AG04450 (cell line): ENCODE measurements around the gene USP11. TPM values are rescaled to one million over a fixed set of nuclear protein-coding genes. Genes with fewer than 3 reads are reported as not detected.

Experiments used
- CTCF ChIA-PET: fragments of 300-600, 350-600 bp; formaldehyde crosslinking; extraction: SDS; loops from one replicate; lab custom pipeline; 2022; ENCODE audit warnings: antibody characterized with exemption, inconsistent platforms; lab: Charles Lee
- POLR2A ChIA-PET: fragments of 350-600 bp; formaldehyde crosslinking; extraction: SDS; loops from one replicate; lab custom pipeline; 2021; ENCODE audit warnings: antibody characterized with exemption, inconsistent platforms; lab: Yijun Ruan, JAX
- DNase-seq: peaks from one replicate; pipeline ENCODE4 v3.0.0-alpha.2; 2011; ENCODE audit warnings: low read depth, low spot score
- H3K27ac ChIP-seq: one replicate; pipeline ENCODE4 v1.5.1; 2012; ENCODE audit warnings: low read depth, low read length, control low read depth
- H3K27me3 ChIP-seq: one replicate; pipeline ENCODE4 v1.6.0; 2012; ENCODE audit warnings: low read length; ENCODE audit not compliant: control insufficient read depth, insufficient read depth
- H3K4me3 ChIP-seq: 2 replicates; pipeline ENCODE4 v1.5.1; 2011; ENCODE audit warnings: mild to moderate bottlenecking, low read depth, low read length, control low read depth
- H3K9me3 ChIP-seq: 2 replicates; pipeline ENCODE4 v1.5.1; 2012; ENCODE audit warnings: low read length; ENCODE audit not compliant: control insufficient read depth, insufficient read depth
- polyA plus RNA-seq: library from polyadenylated mRNA; depleted of rRNA; stranded (reverse); fragments of >200 nt; gene quantifications from 2 replicates; pipeline ENCODE4 v1.2.3, GENCODE V29; 2011
- TF ChIP-seq, protein P1 (sequence below): IDR thresholded peaks from 2 replicates; pipeline ENCODE4 v1.5.1; 2011; ENCODE audit warnings: low read depth, low read length, control low read depth, inconsistent platforms

Gene USP11
- polyA plus RNA-seq, 1 experiment: 31.5 TPM

- H3K27ac ChIP-seq: peak overlapping the region; percentile 91
- POLR2A ChIA-PET: interaction anchor here (0.5 to 2.0 kb wide), 9 partner anchors 11 to 433 kb away, joined by 3 to 14 read pairs (median 5); partner anchors contain the start of genes ELK1 and USP11
- TF ChIP-seq, protein P1, sequence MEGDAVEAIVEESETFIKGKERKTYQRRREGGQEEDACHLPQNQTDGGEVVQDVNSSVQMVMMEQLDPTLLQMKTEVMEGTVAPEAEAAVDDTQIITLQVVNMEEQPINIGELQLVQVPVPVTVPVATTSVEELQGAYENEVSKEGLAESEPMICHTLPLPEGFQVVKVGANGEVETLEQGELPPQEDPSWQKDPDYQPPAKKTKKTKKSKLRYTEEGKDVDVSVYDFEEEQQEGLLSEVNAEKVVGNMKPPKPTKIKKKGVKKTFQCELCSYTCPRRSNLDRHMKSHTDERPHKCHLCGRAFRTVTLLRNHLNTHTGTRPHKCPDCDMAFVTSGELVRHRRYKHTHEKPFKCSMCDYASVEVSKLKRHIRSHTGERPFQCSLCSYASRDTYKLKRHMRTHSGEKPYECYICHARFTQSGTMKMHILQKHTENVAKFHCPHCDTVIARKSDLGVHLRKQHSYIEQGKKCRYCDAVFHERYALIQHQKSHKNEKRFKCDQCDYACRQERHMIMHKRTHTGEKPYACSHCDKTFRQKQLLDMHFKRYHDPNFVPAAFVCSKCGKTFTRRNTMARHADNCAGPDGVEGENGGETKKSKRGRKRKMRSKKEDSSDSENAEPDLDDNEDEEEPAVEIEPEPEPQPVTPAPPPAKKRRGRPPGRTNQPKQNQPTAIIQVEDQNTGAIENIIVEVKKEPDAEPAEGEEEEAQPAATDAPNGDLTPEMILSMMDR: no peak
- no peaks in the 10 kb centered on the region for H3K27me3 ChIP-seq
- H3K9me3 ChIP-seq: no peaks in the 10 kb centered on the region
- peak overlapping the region; percentile 25 for H3K4me3 ChIP-seq
- no peak for DNase-seq
- CTCF ChIA-PET: interaction anchor here (1.1 kb wide), 2 partner anchors 167 to 306 kb away, joined by 3 to 4 read pairs; no protein-coding TSS in a partner anchor
Observed at GRCh38 chrX:47217121-47217851, 15.5 kb upstream of the USP11 start.

GRCh38 chrX:47217852-47218279, 14.9 kb upstream of the USP11 start:
- peak; percentile 96 for DNase-seq
- ChIA-PET POLR2A (interaction anchor here (0.5 to 2.0 kb wide), 11 partner anchors 11 to 1461 kb away, joined by 3 to 14 read pairs (median 5); partner anchors contain the start of genes ELK1 and USP11), CTCF (interaction anchor here (1.1 kb wide), 2 partner anchors 167 to 305 kb away, joined by 3 to 4 read pairs; no protein-coding TSS in a partner anchor)
- peak overlapping the region; percentile 72 for H3K4me3 ChIP-seq
- H3K27ac ChIP-seq: peak overlapping the region; percentile 92
- H3K9me3 ChIP-seq: no peaks in the 10 kb centered on the region
- H3K27me3 ChIP-seq: no peaks in the 10 kb centered on the region
- TF ChIP-seq, protein P1: no peak

- ChIA-PET CTCF (interaction anchor here (1.1 kb wide), 1 partner anchor 166 kb away, joined by 4 read pairs; no protein-coding TSS in a partner anchor), POLR2A (interaction anchor here (0.5 to 2.0 kb wide), 11 partner anchors 10 to 1460 kb away, joined by 3 to 14 read pairs (median 4); partner anchors contain the start of gene USP11)
- Histone ChIP-seq H3K9me3 (no peaks in the 10 kb centered on the region), H3K27ac (peak within 1 kb of the TSS; percentile 92), H3K27me3 (no peaks in the 10 kb centered on the region), H3K4me3 (peak within 1 kb of the TSS; percentile 72)
- no peak for DNase-seq
- TF ChIP-seq, protein P1: no peak
Observed at GRCh38 chrX:47218280-47218919, 14.4 kb upstream of the USP11 start, which contains the start of gene CDK16. Gene CDK16, plus strand, starts transcription at chrX:47218681. Its CDS starts 4,877 bp downstream, at chrX:47223558.

GRCh38 chrX:47218920-47219815, 13.6 kb upstream of the USP11 start:
- CTCF ChIA-PET: no interaction called here
- TF ChIP-seq, protein P1: no peak
- POLR2A ChIA-PET: interaction anchor here (0.6 kb wide), 1 partner anchor 93 kb away, joined by 3 read pairs; no protein-coding TSS in a partner anchor

More at GRCh38 chrX:47218920-47219815, 13.6 kb upstream of the USP11 start:
- no peaks in the 10 kb centered on the region for H3K27me3 ChIP-seq
- H3K9me3 ChIP-seq: no peaks in the 10 kb centered on the region
- H3K27ac ChIP-seq: peak overlapping the region; percentile 21
- H3K4me3 ChIP-seq: peak overlapping the region; percentile 72
- DNase-seq: no peak
